B cell (primary cell): ENCODE results near the gene PTGES. TPM values are rescaled to one million over a fixed set of nuclear protein-coding genes. Genes with fewer than 3 reads are reported as not detected.

Experiments
- ATAC-seq: fragments of 200-7000 bp; cut with Tn5 transposase; one replicate; pipeline ENCODE4 v1.10.0; 2021; ENCODE audit warnings: low read depth, mild to moderate bottlenecking, moderate number of reproducible peaks, moderate library complexity
- CTCF ChIA-PET: fragments of 350-600 bp; sonication (Branson Sonifier 250); formaldehyde crosslinking; loops from one replicate; lab custom pipeline; 2021; ENCODE audit warnings: antibody characterized with exemption, inconsistent platforms; lab: Charles Lee
- POLR2A ChIA-PET: fragments of 350-600 bp; sonication (Branson Sonifier 250); formaldehyde crosslinking; loops from one replicate; lab custom pipeline; 2021; ENCODE audit warnings: antibody characterized with exemption; lab: Charles Lee
- DNase-seq: peaks from one replicate; pipeline ENCODE4 v3.0.0; 2013
- H2AFZ ChIP-seq: 2 replicates; pipeline ENCODE4 v1.6.1; 2012; ENCODE audit warnings: mild to moderate bottlenecking, low read depth, low read length; ENCODE audit not compliant: insufficient read depth, poor library complexity, severe bottlenecking
- H3K27ac ChIP-seq, 2 donors: 1 replicate in 1 of 2; 2 replicates in 1 of 2; pipeline ENCODE4 v1.5.1; 2012 to 2013; ENCODE audit warnings: low read length in 2 of 2, mild to moderate bottlenecking in 2 of 2, moderate library complexity in 1 of 2
- H3K27me3 ChIP-seq, 4 experiments: fragments of 200-600 bp in 1 of 4; sonication (generic) in 1 of 4; replicated peaks in 1 of 4; 1 replicate in 2 of 4; 2 replicates in 2 of 4; pipeline versions ENCODE4 v1.6.1 to v1.7.0; 2013 to 2016; ENCODE audit warnings: low read length in 3 of 4, mild to moderate bottlenecking in 2 of 4, mixed read lengths in 1 of 4, moderate library complexity in 1 of 4; ENCODE audit not compliant: insufficient read depth in 4 of 4, control insufficient read depth in 3 of 4; ENCODE audit errors: control extremely low read depth in 1 of 4
- H3K36me3 ChIP-seq, 2 experiments: replicated peaks in 1 of 2; 1 replicate in 1 of 2; 2 replicates in 1 of 2; pipeline versions ENCODE4 v1.6.1 to v1.7.1; 2013; ENCODE audit warnings: low read length in 1 of 2; ENCODE audit not compliant: insufficient read depth in 2 of 2, control insufficient read depth in 1 of 2; ENCODE audit errors: control extremely low read depth in 1 of 2, extremely low read depth in 1 of 2
- H3K4me1 ChIP-seq, 2 donors: fragments of 200-600 bp in 1 of 2; sonication (generic) in 1 of 2; 1 replicate in 1 of 2; 2 replicates in 1 of 2; pipeline versions ENCODE4 v1.5.1 to v1.6.1; 2013 to 2017; ENCODE audit warnings: low read length in 2 of 2; ENCODE audit not compliant: control insufficient read depth in 2 of 2, insufficient read depth in 2 of 2
- H3K4me2 ChIP-seq: replicated peaks from 2 replicates; pipeline ENCODE3; 2012; ENCODE audit warnings: mild to moderate bottlenecking, low read depth, low read length; ENCODE audit not compliant: poor library complexity, severe bottlenecking
- H3K4me3 ChIP-seq, 5 experiments: fragments of 200-600 bp in 1 of 5; sonication (generic) in 1 of 5; 1 replicate in 3 of 5; 2 replicates in 2 of 5; pipeline versions ENCODE4 v1.5.1 to v1.7.0; 2011 to 2016; ENCODE audit warnings: low read length in 4 of 5, mild to moderate bottlenecking in 4 of 5, low read depth in 2 of 5, control low read depth in 1 of 5, moderate library complexity in 1 of 5; ENCODE audit not compliant: insufficient read depth in 1 of 5; ENCODE audit errors: control extremely low read depth in 1 of 5, extremely low read depth in 1 of 5
- H3K79me2 ChIP-seq: fragments of 200-600 bp; sonication (generic); one replicate; pipeline ENCODE4 v1.6.0; 2016; ENCODE audit warnings: low read length; ENCODE audit not compliant: control insufficient read depth, insufficient read depth
- H3K9ac ChIP-seq: fragments of 200-600 bp; sonication (generic); 2 replicates; pipeline ENCODE4 v1.6.1; 2017; ENCODE audit warnings: mild to moderate bottlenecking, low read length, moderate library complexity
- H3K9me3 ChIP-seq, 3 donors: one replicate each; pipeline versions ENCODE4 v1.6.1 to v1.7.1; 2013; ENCODE audit warnings: low read length in 2 of 3; ENCODE audit not compliant: control insufficient read depth in 2 of 3, insufficient read depth in 1 of 3; ENCODE audit errors: control extremely low read depth in 1 of 3
- H4K20me1 ChIP-seq: 2 replicates; pipeline ENCODE4 v1.6.0; 2012; ENCODE audit warnings: mild to moderate bottlenecking, low read length; ENCODE audit not compliant: insufficient read depth, control insufficient read depth, poor library complexity, severe bottlenecking
- H3K27ac Mint-ChIP-seq: one replicate; pipeline ENCODE4 v1.8.0; 2021; ENCODE audit warnings: mixed read lengths
- H3K27me3 Mint-ChIP-seq: one replicate; pipeline ENCODE4 v1.8.0; 2021; ENCODE audit warnings: mixed read lengths
- H3K4me1 Mint-ChIP-seq: one replicate; pipeline ENCODE4 v1.8.0; 2021; ENCODE audit warnings: mixed read lengths
- H3K4me3 Mint-ChIP-seq: one replicate; pipeline ENCODE4 v1.8.0; 2021; ENCODE audit warnings: mixed read lengths
- H3K9me3 Mint-ChIP-seq: one replicate; pipeline ENCODE4 v1.8.0; 2022; ENCODE audit warnings: mixed read lengths; ENCODE audit not compliant: insufficient read depth
- EZH2 ChIP-seq: IDR thresholded peaks from 2 replicates; pipeline ENCODE4 v1.6.1; 2012; ENCODE audit warnings: borderline replicate concordance, low read depth, mild to moderate bottlenecking, moderate library complexity, low read length; ENCODE audit not compliant: insufficient read depth, poor library complexity, severe bottlenecking
- WGBS: methylation state at CpG from one replicate; pipeline ENCODE4 v1.1.5; 2013; ENCODE audit warnings: missing lambda C conversion rate; ENCODE audit not compliant: insufficient coverage; 5-methylcytosine and 5-hydroxymethylcytosine counted together
- intact Hi-C: fragments of 100-400 bp; cut with micrococcal nuclease; formaldehyde crosslinking; loops from one replicate; pipeline ENCODE4 v1.10.0; 2022
- polyA plus RNA-seq: library from polyadenylated mRNA; depleted of rRNA; stranded (reverse); fragments of >200 nt; gene quantifications from 2 replicates; pipeline ENCODE4 v1.2.3, GENCODE V29; 2012
- total RNA-seq, 2 donors: library from RNA; stranded (reverse); fragments of 120-200 nt in 1 of 2; gene quantifications; 1 replicate in 1 of 2; 2 replicates in 1 of 2; pipeline versions ENCODE4 v1.2.3 to v1.2.4, GENCODE V29; 2013 to 2022
- TF ChIP-seq, protein P1 (sequence below): fragments of 200-600 bp; IDR thresholded peaks from one replicate; pipeline ENCODE4 v1.8.0; 2022; ENCODE audit warnings: antibody characterized with exemption, mild to moderate bottlenecking

PTGES gene
- total and polyA plus RNA-seq, 2 donors (not counting 1 experiment from before 2014, with no cell fraction given) = not detected

DNA sequence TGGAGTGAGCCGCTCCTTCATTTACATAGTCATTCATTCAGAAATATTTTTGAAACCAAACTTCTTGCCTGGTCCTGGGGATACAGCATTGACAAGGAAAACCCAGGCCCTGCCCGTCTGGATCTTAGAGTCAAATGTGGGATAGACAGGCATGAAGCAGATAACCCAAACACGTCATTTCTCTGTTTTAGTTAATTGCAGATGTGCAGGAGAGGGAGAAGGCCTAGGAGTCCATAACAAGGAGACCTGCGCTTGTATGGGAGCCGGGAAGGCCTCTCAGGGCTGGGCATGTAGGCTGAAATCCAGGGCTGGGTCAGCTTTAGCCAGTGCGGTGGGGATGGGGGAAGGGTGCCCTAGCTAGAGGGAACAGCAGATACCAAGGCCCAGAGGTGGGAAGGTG is 44.0 kb downstream of the PTGES start:
- no peak for DNase-seq
- Mint-ChIP-seq H3K9me3 (no peaks in the 10 kb centered on the region), H3K27ac (no peak overlapping the region), H3K27me3 (peaks cover 22% of the 10 kb centered on the region), H3K4me3 (no peak overlapping the region), H3K4me1 (peaks cover 7% of the 10 kb centered on the region)
- Histone ChIP-seq H3K36me3 (no peaks in the 10 kb centered on the region), H3K9me3 (no peaks in the 10 kb centered on the region), H3K4me3 (no peak overlapping the region), H3K79me2 (no peaks in the 10 kb centered on the region), H3K27me3 (peaks cover 0 to 23% (median 4%) of the 10 kb centered on the region in 4 experiments), H4K20me1 (no peaks in the 10 kb centered on the region), H2AFZ (no peak overlapping the region), H3K4me1 (peaks cover 13 to 18% of the 10 kb centered on the region in 2 donors), H3K27ac (no peak overlapping the region), H3K9ac (no peak overlapping the region), H3K4me2 (no peak overlapping the region)
- ChIA-PET POLR2A (no interaction called here), CTCF (interaction anchor here (1.0 kb wide), 1 partner anchor 18 kb away, joined by 3 read pairs; no protein-coding TSS in a partner anchor)
- intact Hi-C loops = no loop called here
- 90% methylated on average over 5 of the region's 6 CpGs for WGBS
- no peak for TF ChIP-seq EZH2
- TF ChIP-seq, protein P1, sequence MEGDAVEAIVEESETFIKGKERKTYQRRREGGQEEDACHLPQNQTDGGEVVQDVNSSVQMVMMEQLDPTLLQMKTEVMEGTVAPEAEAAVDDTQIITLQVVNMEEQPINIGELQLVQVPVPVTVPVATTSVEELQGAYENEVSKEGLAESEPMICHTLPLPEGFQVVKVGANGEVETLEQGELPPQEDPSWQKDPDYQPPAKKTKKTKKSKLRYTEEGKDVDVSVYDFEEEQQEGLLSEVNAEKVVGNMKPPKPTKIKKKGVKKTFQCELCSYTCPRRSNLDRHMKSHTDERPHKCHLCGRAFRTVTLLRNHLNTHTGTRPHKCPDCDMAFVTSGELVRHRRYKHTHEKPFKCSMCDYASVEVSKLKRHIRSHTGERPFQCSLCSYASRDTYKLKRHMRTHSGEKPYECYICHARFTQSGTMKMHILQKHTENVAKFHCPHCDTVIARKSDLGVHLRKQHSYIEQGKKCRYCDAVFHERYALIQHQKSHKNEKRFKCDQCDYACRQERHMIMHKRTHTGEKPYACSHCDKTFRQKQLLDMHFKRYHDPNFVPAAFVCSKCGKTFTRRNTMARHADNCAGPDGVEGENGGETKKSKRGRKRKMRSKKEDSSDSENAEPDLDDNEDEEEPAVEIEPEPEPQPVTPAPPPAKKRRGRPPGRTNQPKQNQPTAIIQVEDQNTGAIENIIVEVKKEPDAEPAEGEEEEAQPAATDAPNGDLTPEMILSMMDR = no peak
- no peak for ATAC-seq

DNA sequence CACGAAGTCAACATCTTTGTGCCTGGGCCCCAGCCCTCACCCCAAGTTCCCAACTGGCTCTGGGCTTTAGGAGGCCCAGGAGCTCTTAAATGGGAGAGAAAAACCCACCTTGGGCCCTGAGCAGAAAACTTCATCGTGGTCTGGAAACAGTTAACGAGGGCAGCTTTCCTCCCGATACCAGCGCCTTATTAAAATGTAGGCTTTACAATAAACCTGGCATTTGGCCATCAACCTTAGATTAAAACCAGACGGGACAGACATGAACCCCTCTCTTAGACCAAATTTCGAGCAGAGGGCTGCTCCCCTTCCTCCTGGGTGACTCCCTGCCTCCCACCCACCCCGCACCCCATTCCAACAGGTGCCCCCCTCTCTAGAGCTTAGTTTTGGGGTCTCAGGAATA is 48.0 kb downstream of the PTGES start:
- no peak overlapping the region for H3K27ac Mint-ChIP-seq
- CTCF ChIA-PET = no interaction called here

More for the DNA sequence above, 48.0 kb downstream of the PTGES start:
- Mint-ChIP-seq H3K9me3 (no peaks in the 10 kb centered on the region), H3K27me3 (peaks cover 18% of the 10 kb centered on the region), H3K4me3 (no peak overlapping the region), H3K4me1 (no peaks in the 10 kb centered on the region)
- no peak overlapping the region for H3K9ac ChIP-seq
- no peak overlapping the region for H2AFZ ChIP-seq
- H3K4me3 ChIP-seq = no peak overlapping the region
- POLR2A ChIA-PET = no interaction called here
- 82% methylated on average over 6 of the region's 8 CpGs for WGBS
- no peak for ATAC-seq
- no peak overlapping the region for H3K27ac ChIP-seq
- no peaks in the 10 kb centered on the region for H4K20me1 ChIP-seq
- H3K79me2 ChIP-seq = no peaks in the 10 kb centered on the region
- no peaks in the 10 kb centered on the region for H3K4me1 ChIP-seq
- TF ChIP-seq EZH2 = no peak
- TF ChIP-seq, protein P1 = no peak
- no peaks in the 10 kb centered on the region for H3K9me3 ChIP-seq
- H3K27me3 ChIP-seq = peaks cover 0 to 4% (median 0%) of the 10 kb centered on the region in 4 experiments
- no peak overlapping the region for H3K4me2 ChIP-seq
- DNase-seq = no peak
- intact Hi-C loops = no loop called here
- H3K36me3 ChIP-seq = no peaks in the 10 kb centered on the region
